ENCODE data around the gene FNIP1. TPM values are rescaled to one million over a fixed set of nuclear protein-coding genes. Genes with fewer than 3 reads are reported as not detected.

The FNIP1 gene
- 18.3 and 33.9 TPM in 2 replicates for total RNA-seq

GRCh38 chr5:131796793-131797693 is at the start of gene FNIP1:
FNIP1 (minus strand) TSS chr5:131797017; CDS start chr5:131796921, 96 bp downstream.

GRCh38 chr5:131634996-131635683 is 161.7 kb downstream of the FNIP1 start, which contains the start of gene RAPGEF6:
RAPGEF6 (minus strand) TSS chr5:131635229; CDS start chr5:131635030, 199 bp downstream.

Other genes with a start within 250 kb of the FNIP1 start
- 19.1 and 44.7 TPM in 2 replicates for gene RAPGEF6, start 161.8 kb downstream of the FNIP1 start, total RNA-seq
- gene MEIKIN, start 148.6 kb upstream of the FNIP1 start, total RNA-seq: not detected in 2 replicates
- gene ACSL6, start 214.6 kb upstream of the FNIP1 start, total RNA-seq: 0.57 TPM in 1 of 2 replicates, not detected in the other